Mammary epithelial cell (primary cell): ENCODE results near the gene TMEM114.

Experiments
- EZH2 ChIP-seq: IDR thresholded peaks from 2 replicates; pipeline ENCODE4 v1.6.1; 2012; ENCODE audit warnings: low read length, inconsistent platforms, borderline replicate concordance
- TF ChIP-seq, protein P1 (sequence below), 2 donors: IDR thresholded peaks in 1 of 2; conservative IDR thresholded peaks in 1 of 2; 2 replicates each; pipeline ENCODE4 v1.5.1; 2011 to 2012; ENCODE audit warnings: inconsistent platforms in 2 of 2, low read length in 2 of 2, mild to moderate bottlenecking in 2 of 2, control low read depth in 1 of 2, low read depth in 1 of 2; ENCODE audit not compliant: insufficient read depth in 1 of 2; ENCODE audit errors: extremely low read depth in 1 of 2

- TF ChIP-seq, protein P1, sequence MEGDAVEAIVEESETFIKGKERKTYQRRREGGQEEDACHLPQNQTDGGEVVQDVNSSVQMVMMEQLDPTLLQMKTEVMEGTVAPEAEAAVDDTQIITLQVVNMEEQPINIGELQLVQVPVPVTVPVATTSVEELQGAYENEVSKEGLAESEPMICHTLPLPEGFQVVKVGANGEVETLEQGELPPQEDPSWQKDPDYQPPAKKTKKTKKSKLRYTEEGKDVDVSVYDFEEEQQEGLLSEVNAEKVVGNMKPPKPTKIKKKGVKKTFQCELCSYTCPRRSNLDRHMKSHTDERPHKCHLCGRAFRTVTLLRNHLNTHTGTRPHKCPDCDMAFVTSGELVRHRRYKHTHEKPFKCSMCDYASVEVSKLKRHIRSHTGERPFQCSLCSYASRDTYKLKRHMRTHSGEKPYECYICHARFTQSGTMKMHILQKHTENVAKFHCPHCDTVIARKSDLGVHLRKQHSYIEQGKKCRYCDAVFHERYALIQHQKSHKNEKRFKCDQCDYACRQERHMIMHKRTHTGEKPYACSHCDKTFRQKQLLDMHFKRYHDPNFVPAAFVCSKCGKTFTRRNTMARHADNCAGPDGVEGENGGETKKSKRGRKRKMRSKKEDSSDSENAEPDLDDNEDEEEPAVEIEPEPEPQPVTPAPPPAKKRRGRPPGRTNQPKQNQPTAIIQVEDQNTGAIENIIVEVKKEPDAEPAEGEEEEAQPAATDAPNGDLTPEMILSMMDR (conservative IDR thresholded peaks at IDR 0.05 in 1 of 2, IDR thresholded peaks at IDR 0.05 in 1 of 2; ENCODE audit: extremely low read depth in 1 of 2, insufficient read depth in 1 of 2, low read depth in 1 of 2, low read length in 2 of 2): no peak
- no peak for TF ChIP-seq EZH2
Observed at GRCh38 chr16:8607214-8607613, 16.9 kb upstream of the TMEM114 start.
